NCI-H2081 treated with DMSO at 0.1 percent for 48 hours (cell line): ENCODE data around the gene KRTAP4-9.
"Not testable (repeated sequence)": the region's sequence is repeated elsewhere in the genome, so short reads cannot be mapped to it uniquely, and the experiment has no call there.

Experiments used
- DNase-seq: peaks from one replicate; lab custom pipeline; 2025; lab: John Stamatoyannopoulos, UW

The KRTAP4-9 gene

DNA sequence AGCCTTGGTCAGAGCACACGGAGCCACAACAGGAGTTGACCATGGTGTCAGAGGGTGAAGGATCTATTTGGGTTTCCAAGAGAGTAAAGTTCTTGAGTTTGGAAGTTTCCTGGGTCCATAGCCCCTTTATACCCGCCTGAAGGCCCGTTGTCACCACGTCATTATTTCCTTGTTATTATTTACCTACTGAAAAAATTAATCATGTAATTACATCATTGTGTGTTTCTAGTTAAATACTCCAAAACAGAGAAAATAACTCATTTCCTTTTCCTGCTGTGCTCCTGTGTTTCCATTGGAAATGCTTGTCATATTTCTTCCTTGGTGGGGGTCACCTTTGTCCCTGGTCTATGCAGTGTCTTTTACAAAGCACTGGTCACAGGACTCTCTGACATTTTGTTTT, 7.1 kb upstream of the KRTAP4-9 start, which contains the start of gene KRTAP4-8:
Gene KRTAP4-8 (minus strand): TSS at position 101 of the 400 bp plus-strand sequence. CDS start 58 bp downstream, at position 43.
- DNase-seq: no peak

DNA sequence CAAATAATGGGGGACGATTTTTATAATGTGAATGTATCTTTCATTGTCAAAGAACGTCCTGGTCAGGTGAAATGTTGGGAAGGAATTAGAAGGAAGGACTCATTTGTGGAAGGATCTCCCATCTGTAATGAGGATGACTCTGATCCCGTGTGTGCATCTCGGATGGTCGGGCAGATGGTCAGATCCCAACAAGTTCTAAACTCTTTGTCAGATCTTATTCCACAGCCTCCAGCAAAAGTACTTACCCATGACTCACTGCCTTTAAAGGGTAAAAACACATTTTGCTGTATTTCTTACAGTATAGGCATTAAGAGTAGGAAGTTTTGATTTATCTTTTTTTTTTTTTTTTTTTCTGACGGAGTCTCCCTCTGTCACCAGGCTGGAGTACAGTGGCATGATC, 6.7 kb upstream of the KRTAP4-9 start:
- DNase-seq: no peak

DNA sequence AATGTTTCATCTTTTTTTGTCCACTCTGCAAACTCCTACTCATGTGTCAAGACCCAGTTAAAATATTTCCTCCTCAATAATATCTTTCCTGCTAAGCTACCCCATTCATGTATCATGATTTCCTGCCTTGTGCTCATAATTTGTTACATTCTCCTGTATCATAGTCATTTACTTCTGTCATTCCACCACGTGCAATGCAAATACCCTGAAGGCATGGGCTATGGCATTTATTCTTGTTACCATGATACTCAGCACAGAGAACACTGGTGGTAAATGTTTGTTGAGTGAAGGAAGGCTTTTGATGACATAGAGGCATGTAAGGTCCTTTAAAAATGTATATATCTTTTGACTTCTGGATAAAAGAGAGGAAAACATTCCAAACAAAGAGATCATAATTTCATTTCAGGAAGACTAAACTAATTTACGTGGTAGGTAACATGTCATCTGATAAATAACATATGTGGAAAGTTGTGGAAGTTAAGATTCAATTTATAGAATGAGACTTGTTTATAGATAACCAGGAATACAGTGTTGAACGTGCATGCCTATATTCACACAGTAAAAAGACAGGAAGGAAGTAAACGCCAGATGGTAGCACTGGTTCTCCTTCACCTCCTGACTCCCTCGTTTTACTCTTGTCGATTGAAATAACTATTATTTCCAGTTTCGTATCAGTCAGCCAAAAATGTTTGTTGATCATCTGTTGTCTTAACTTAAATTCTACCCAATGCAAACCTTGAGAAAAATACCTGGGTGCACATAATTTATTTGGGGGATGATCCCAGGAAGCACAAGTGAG, 5.3 kb upstream of the KRTAP4-9 start:
- DNase-seq: not testable (repeated sequence)

DNA sequence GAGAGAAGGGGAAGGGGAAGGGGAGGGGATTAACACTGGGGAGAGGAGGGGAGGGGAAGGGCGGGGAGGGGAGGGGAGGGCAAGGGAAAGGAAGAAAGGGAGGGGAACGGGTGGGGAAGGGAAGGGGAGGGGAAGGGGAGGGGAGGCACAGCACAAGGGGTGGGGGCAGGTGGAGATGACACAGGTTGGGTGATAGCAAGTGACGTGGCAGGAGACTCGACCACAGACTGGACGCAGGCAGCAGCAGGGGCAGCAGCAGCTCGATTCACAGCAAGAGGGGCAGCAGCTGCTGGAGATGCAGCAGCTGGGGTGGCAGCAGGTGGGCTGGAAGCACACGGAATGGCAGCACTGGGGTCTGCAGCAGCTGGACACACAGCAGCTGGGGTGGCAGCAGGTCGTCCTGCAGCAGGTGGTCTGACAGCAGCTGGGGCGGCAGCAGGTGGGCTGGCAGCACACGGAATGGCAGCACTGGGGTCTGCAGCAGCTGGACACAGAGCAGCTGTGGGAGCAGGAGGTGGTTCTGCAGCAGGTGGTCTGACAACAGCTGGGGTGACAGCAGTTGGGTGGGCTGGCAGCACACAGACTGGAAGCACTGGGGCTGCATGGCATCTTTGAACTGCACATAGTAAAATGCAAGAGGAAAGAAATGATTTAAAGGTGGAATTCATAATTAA, 3.5 kb upstream of the KRTAP4-9 start, which contains the start of gene KRTAP4-16:
Gene KRTAP4-16 (minus strand): TSS at position 624 of the 674 bp plus-strand sequence. CDS start 0 bp downstream, at position 624.
- DNase-seq: no peak

DNA sequence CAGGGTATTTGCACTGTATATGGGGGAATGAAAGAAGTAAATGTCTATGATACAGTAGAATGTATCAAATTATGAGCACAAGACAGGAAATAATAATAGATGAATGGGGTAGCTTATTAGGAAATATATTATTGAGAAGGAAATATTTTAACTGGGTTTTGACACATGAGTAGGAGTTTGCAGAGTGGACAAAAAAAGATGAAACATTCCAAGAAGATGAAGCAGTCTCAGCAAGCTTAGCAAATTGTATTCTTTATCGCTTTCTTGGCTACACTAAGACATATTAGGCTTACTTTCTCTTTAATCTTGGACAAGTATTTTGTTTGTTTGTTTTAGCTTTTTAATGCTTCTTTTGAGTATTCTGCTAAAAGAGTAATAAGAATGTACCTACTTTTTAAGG, 1.3 kb upstream of the KRTAP4-9 start:
- no peak for DNase-seq

DNA sequence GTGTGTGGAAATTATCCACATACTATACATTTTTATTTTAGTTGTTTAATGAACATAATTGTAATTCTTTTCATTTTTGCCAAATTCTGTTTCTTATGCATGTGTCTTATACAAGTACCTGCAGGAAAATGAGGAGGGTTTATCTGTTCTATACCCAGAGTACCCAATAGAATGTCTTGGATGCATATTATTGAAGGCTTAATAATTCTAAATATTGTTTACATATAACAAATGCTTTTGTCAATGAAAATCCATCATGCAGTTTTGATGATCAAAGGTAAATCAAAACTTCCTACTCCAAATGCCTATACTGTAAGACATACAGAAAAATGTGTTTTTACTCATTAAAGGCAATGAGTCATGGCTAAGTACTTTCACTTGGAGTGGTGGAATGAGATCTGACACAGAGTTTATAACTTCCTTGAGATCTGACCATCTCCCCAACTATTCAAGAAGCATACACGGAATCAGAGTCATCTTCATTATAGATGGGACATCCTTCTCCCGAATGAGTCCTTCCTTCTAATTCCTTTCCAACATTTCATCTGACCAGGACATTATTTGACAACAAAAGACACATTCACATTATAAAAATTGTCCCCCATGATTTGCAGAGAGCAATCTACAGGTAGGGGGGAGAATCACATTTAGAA, 677 bp upstream of the KRTAP4-9 start:
- DNase-seq: not testable (repeated sequence)

DNA sequence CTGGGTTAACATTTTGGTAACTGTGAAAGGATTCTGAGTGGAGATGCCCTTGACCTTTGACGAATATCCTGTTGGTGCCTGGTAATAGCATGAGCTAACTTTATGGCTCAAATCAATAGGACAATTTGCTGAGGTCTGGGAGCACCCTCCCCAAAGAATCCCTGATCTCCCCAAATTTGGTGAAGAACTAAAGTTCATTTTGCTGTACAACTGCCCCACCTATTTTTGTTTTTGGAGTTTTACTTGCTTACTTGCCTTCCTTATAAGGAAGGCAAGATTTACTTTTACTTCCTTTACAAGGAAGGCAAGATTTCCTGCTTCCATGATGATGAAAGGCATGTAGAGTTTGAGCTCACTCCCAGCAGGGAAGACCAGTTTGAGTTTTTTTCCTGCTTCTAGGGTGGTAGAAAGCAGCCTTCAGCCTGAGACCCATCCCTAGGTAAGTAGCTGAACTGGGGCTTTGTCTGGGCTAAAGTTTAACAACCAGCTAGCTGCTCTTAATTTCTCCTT, 2.8 kb downstream of the KRTAP4-9 start:
- DNase-seq: no peak

DNA sequence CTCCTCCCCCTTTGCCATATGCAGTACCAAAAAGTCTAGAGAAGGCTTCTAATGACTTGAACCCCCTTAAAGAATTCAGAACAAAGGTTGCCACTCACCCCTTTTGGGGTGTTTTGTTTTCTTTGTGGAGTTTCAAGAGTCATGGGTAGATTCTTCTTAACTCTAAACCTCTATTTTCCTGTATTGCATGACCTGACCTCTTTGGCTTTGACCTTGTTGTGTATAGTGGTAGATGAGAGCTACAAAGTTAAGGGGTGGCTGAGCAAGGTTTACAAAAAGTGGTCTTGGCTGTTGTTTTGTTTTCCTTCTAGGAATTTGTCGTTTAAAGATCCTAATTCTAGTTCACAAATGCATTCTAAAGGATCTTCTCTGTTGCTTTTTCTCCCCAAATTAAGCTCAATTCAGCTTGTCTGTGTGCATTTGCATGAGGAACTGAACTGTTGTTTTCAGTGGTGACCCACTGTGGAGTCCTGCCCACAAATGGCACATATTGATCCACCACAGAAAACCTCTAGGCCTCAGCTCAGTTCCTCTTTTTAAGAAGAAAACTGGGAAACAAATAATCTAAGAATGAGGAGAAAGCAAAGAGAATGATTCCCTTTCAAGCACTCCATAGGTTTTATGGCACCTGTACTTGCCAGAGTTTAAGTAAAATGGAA, 3.7 kb downstream of the KRTAP4-9 start:
- not testable (repeated sequence) for DNase-seq

DNA sequence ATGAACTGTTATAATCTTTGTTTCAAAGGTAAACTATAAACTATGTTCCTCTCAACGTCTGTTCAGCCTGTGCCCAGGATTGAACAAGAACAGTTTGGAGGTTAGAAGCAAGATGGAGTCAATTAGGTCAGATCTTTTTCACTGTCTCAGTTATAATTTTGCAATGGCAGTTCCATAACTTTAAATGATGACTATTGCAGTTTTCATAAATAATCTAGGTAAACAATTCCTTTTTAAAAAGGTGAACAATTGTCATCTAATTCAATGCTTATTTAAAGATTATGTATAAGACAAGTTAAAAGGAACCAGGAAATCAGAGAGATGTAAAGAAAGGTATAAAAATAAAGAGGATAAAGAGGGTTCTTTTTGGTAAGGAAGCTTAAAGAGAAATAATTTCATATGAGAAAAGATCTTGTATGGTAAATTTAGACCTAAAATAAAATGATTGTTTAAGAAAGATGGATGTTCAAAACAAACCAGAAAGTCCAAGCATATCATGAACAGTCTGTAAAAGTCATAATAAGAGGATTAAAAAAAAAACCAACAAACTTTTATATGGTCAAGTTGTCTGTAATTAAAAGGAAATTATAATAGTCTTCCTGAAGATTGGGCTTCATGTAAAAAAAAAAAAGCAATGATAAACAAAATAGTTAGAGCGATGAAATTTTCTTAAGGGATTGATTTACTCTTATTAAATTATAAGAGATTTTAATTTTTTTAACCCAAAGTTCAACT, 6.1 kb downstream of the KRTAP4-9 start:
- no peak for DNase-seq

DNA sequence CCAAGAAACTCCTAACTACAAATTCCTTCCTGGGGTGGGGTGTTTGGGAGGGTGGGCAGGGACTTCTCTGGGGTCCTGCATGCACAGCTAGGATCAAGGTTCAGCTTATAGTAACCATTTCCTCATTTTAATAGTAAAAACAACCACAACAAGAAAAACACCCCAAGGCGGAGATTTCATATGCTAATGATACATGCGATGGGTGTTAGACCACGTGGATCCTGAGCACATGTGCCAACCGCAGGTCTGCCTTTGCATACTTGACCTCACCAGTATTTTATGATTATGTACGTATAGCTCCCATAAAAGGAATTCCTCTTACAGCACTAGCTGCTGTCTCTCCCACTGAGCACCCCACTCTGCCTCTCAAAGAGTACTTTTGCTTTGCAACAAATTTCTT, 11.1 kb downstream of the KRTAP4-9 start:
- no peak for DNase-seq

DNA sequence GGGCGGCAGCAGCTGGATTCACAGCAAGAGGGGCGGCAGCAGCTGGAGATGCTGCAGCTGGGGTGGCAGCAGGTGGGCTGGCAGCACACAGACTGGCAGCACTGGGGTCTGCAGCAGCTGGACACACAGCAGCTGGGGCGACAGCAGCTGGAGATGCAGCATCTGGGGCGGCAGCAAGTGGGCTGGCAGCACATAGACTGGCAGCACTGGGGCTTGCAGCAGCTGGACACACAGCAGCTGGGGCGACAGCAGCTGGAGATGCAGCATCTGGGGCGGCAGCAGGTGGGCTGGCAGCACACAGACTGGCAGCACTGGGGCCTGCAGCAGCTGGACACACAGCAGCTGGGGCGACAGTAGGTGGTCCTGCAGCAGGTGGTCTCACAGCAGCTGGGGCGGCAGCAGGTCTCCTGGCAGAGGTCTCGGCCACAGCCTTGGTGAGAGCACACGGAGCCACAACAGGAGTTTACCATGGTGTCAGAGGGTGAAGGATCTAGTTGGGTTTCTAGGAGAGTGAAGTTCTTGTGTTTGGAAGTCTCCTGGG, 12.7 kb downstream of the KRTAP4-9 start, which contains the start of gene KRTAP4-11:
Gene KRTAP4-11 (minus strand): TSS at position 528 of the 541 bp plus-strand sequence. CDS start 58 bp downstream, at position 470.
- not testable (repeated sequence) for DNase-seq

DNA sequence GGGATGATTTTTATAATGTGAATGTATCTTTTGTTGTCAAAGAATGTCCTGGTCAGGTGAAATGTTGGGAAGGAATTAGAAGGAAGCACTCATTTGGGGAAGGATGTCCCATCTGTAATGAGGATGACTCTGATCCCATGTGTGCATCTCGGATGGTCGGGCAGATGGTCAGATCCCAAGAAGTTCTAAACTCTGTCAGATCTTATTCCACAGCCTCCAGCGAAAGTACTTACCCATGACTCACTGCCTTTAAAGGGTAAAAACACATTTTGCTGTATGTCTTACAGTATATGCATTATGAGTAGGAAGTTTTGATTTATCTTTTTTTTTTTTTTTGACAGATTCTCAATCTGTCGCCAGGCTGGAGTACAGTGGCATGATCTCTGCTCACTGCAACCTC, 13.5 kb downstream of the KRTAP4-9 start:
- no peak for DNase-seq

DNA sequence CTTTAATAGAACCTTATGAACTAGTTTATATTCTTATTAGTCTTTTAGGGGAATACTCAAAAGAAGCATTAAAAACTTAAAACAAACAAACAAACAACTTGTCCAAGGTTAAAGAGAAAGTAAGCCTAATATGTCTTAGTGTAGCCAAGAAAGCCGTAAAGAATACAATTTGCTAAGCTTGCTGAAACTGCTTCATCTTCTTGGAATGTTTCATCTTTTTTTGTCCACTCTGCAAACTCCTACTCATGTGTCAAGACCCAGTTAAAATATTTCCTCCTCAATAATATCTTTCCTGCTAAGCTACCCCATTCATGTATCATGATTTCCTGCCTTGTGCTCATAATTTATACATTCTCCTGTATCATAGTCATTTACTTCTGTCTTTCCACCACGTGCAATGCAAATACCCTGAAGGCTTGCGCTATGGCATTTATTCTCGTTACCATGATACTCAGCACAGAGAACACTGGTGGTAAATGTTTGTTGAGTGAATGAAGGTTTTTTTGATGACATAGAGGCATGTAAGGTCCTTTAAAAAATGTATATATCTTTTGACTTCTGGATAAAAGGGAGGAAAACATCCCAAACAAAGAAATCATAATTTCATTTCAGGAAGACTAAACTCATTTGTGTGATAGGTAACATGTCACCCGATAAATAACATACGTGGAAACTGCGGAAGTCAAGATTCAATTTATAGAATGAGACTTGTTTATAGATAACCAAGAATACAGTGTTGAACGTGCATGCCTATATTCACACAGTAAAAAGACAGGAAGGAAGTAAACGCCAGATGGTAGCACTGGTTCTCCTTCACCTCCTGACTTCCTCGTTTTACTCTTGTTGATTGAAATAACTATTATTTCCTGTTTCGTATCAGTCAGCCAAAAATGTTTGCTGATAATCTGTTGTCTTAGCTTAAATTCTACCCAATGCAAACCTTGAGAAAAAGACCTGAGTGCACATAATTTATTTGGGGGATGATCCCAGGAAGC, 14.8 kb downstream of the KRTAP4-9 start:
- DNase-seq: not testable (repeated sequence)

DNA sequence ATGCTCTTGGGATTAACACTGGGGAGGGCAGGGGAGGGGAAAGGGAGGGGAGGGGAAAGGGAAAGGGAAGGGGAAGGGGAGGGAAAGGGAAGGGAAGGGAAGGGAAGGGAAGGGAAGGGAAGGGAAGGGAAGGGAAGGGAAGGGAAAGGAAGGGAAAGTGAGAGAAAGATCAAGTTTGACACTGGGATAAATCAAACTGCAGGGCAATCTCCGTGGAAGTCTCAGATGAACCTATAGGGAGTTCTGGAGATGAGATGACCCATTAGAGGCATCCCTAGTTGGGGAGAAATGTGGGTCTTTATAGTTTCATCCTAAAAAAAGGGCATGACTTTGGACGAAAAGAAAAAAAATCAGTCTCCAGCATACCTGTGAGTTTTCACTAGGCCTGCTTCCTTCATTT, 16.6 kb downstream of the KRTAP4-9 start:
- DNase-seq: no peak

DNA sequence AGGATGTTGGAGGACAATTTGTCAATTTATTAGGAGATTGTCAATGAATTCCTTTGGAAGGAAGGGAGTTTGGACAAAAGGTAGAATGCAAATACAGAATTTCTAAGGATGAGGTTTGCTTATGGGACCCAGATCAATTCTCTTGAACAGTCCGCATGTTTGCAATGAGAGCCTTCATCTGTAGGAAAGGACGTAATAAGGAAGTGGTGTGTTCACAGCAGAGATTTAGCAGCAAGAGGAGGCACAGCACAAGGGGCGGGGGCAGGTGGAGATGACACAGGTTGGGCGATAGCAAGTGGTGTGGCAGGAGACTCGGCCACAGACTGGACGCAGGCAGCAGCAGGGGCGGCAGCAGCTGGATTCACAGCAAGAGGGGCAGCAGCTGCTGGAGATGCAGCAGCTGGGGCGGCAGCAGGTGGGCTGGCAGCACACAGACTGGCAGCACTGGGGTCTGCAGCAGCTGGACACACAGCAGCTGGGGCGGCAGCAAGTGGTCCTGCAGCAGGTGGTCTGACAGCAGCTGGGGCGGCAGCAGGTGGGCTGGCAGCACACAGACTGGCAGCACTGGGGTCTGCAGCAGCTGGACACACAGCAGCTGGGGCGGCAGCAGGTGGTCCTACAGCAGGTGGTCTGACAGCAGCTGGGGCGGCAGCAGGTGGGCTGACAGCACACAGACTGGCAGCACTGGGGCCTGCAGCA, 18.3 kb downstream of the KRTAP4-9 start:
- DNase-seq: not testable (repeated sequence)

DNA sequence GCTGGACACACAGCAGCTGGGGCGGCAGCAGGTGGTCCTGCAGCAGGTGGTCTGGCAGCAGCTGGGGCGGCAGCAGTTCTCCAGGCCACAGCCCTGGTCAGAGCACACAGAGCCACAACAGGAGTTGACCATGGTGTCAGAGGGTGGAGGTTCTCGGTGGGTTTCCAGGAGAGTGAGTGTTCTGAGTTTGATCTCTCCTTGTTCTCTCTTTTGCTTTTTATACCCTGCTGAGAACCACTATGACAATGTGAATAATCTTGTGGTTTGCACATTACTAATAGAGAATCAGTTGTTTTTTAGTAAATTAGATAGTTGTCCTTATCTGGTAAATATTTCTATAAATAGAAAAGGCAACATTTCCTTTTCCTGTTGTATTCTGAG, 18.8 kb downstream of the KRTAP4-9 start, which contains the start of gene KRTAP4-12:
Gene KRTAP4-12 (minus strand): TSS at position 192 of the 381 bp plus-strand sequence. CDS start 60 bp downstream, at position 132.
- not testable (repeated sequence) for DNase-seq

DNA sequence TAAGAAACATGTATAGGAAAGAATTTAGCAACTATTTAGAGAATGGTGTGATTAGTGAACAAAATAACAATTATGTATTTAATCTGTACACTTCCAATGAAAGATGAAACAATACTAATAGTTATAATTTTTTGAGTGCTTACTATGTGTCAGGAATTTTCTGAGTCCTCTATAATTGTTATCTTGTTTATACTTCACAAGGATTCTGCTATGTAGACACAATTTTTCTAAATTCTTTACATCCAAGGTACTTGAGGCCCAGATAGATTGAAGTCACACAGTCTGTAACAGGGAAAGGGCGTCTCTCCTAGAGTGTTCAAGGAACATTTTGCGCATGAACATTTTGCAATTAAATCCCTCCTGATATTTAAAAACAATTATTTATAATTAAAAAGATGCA, 19.9 kb downstream of the KRTAP4-9 start:
- DNase-seq: no peak

DNA sequence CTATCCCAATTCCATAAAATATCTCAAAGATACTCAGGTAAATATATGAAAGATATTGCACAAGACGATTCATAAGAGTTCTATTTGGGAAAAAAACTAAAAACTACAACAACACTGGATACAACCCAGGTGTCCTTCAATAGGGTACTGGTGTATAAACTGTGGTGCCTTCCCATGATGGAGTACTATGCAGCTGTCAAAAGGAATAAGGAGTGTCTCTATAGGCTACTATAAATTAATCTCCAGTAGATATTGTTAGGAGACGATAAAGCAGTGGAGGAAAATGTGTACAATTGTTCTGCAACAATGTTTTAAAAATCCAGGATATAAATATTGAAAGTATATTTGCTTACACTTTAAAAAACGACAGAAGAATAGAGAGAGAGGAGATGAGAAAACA, 21.2 kb downstream of the KRTAP4-9 start:
- DNase-seq: no peak

DNA sequence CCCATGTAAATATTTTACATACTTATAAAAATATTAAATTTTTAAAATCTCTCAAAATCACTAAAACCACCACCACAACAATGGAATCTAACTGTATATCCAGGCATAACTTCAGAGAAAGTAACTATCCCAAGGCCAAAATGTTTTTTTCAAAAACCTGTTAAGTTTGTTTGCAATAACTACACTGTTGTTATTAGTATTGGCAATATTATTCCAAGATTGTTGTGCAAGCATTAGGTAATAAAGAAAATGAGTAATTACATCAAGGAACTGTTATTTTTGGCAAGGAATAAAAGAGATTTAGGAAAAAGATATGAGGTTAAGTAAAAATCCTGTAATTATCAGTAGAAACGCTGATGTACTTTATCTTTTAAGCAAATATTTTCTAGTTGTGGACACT, 22.2 kb downstream of the KRTAP4-9 start:
- no peak for DNase-seq
